ENCODE data around the gene ENTHD1. TPM values are rescaled to one million over a fixed set of nuclear protein-coding genes. Genes with fewer than 3 reads are reported as not detected.
A peak's percentile ranks its signal among the peaks of the same experiment; 100 is the strongest.

The ENTHD1 gene
- total and polyA plus RNA-seq, 9 of the 15 experiments (the other 6 are each of a cell fraction or from before 2014, with no cell fraction given), result 0.13 to 0.98 (median 0.35) TPM

GRCh38 chr22:39943337-39943736, 49.8 kb upstream of the ENTHD1 start (continued):
- TF ChIP-seq ZNF436 (CRISPR knock-in tag; IDR thresholded peaks at IDR 0.05), result no peak
- no peak for TF ChIP-seq ZFP36 (IDR thresholded peaks at IDR 0.05; ENCODE audit: low read depth, low read length, partially characterized antibody)
- no peak for TF ChIP-seq ZNF175 (CRISPR knock-in tag; IDR thresholded peaks at IDR 0.05; ENCODE audit: low read depth)

GRCh38 chr22:39942439-39943230, 49.1 kb upstream of the ENTHD1 start:
- Histone ChIP-seq H3K4me2 (ENCODE audit: insufficient read depth, low read length) (no peak overlapping the region), H3K27ac (ENCODE audit: extremely low read depth, low read depth, low read length) (peak overlapping the region; percentile 28; the same call in 1 of the 3 replicates), H2AFZ (ENCODE audit: low read depth, low read length) (peak overlapping the region; percentile 67), H3K9me1 (ENCODE audit: control insufficient read depth, insufficient read depth, low read length) (no peaks in the 10 kb centered on the region), H4K20me1 (replicated peaks; ENCODE audit: control insufficient read depth, insufficient read depth, low read length) (no peaks in the 10 kb centered on the region), H3K27me3 (ENCODE audit: control insufficient read depth in 2 of 2, insufficient read depth in 2 of 2, low read length in 2 of 2) (no peaks in the 10 kb centered on the region), H3K79me2 (ENCODE audit: control insufficient read depth, insufficient read depth, low read length) (peaks cover 40% of the 10 kb centered on the region), H3K4me1 (replicated peaks in 1 of 2; ENCODE audit: control insufficient read depth in 2 of 2, insufficient read depth in 2 of 2, low read length in 2 of 2) (peaks cover 18 to 53% of the 10 kb centered on the region in 2 experiments), H3K4me3 (no peak overlapping the region), H3K9ac (ENCODE audit: insufficient read depth in 1 of 2, low read depth in 2 of 2, low read length in 2 of 2) (peak overlapping the region in 1 of 2 experiments; percentile 23; a peak in 1 of 4 replicates), H3K9me3 (replicated peaks; ENCODE audit: control insufficient read depth, insufficient read depth, low read depth, low read length) (no peaks in the 10 kb centered on the region), H3K36me3 (ENCODE audit: control insufficient read depth, insufficient read depth, low read length) (no peaks in the 10 kb centered on the region)
- ATAC-seq (no peak), DNase-seq (ENCODE audit: extremely low read depth in 1 of 4, low spot score in 3 of 4) (no peak), FAIRE-seq (no peak)
- no TSS peak for BruUV-seq (replicated peaks)
- intact Hi-C loops (cut with micrococcal nuclease) (no loop called here), in situ Hi-C loops (cut with MboI) (no loop called here)
- ChIA-PET POLR2A (interaction anchor here (0.8 to 2.1 kb wide), 6 partner anchors 9 to 254 kb away, joined by 3 to 7 read pairs (median 4); no protein-coding TSS in a partner anchor), CTCF (ENCODE audit: low intra/inter-chr PET ratio) (interaction anchor here (0.8 kb wide), 1 partner anchor 9 kb away, joined by 3 read pairs; no protein-coding TSS in a partner anchor)
- WGBS (ENCODE audit: insufficient coverage, low coverage, missing lambda C conversion rate), result 43% methylated on average over 6 of the region's 8 CpGs
- TF ChIP-seq ZNF384 (IDR thresholded peaks at IDR 0.05; ENCODE audit: low read depth, low read length) (peak; percentile 71), BCL6 (CRISPR knock-in tag; IDR thresholded peaks at IDR 0.05) (no peak), ZNF24 (IDR thresholded peaks at IDR 0.05) (no peak), ZNF121 (CRISPR knock-in tag; conservative IDR thresholded peaks at IDR 0.05) (peak; percentile 58), ZNF655 (CRISPR knock-in tag; IDR thresholded peaks at IDR 0.05) (no peak), KDM2B (CRISPR knock-in tag; IDR thresholded peaks at IDR 0.05) (no peak), CTCFL (IDR thresholded peaks at IDR 0.05; ENCODE audit: borderline replicate concordance, insufficient read depth, low read depth, low read length, poor library complexity, severe bottlenecking) (no peak), SPI1 (IDR thresholded peaks at IDR 0.05; ENCODE audit: borderline replicate concordance, low read depth, low read length) (peak; percentile 37; the same call in 1 of the 2 replicates), ZKSCAN8 (CRISPR knock-in tag; IDR thresholded peaks at IDR 0.05) (no peak), CEBPG (CRISPR knock-in tag; IDR thresholded peaks at IDR 0.05) (no peak), CEBPG (tag; conservative IDR thresholded peaks at IDR 0.05 in 1 of 2, IDR thresholded peaks at IDR 0.05 in 1 of 2) (peak; percentile 25 to 29; a peak in 1 of 4 replicates), BCOR (IDR thresholded peaks at IDR 0.05) (0 out of 2 replicates have a peak, but pooled peaks have one; percentile 16), GTF2E2 (tag; IDR thresholded peaks at IDR 0.05) (no peak), NR2C1 (IDR thresholded peaks at IDR 0.05) (no peak), NR2C1 (tag; IDR thresholded peaks at IDR 0.05) (no peak), CEBPB (tag; IDR thresholded peaks at IDR 0.05) (peak; percentile 61)

Data from K562 (cell line).